ENCODE data around the gene NFATC1. TPM values are rescaled to one million over a fixed set of nuclear protein-coding genes. Genes with fewer than 3 reads are reported as not detected.

Gene NFATC1
- total and polyA plus RNA-seq, 2 donors (not counting 1 experiment from before 2014, with no cell fraction given): 0.92 to 4.3 TPM

GRCh38 chr18:79490626-79491041 lies 94.9 kb downstream of the NFATC1 start:
- no peaks in the 10 kb centered on the region for H4K20me1 ChIP-seq (ENCODE audit: control insufficient read depth, extremely low read depth, insufficient read depth, low read length)
- H2AFZ ChIP-seq (ENCODE audit: low read length): no peak overlapping the region
- no peak overlapping the region for H3K27ac ChIP-seq (ENCODE audit: insufficient read depth, low read length)
- no peak for DNase-seq (ENCODE audit: low read depth in 2 of 2)
- peaks cover 2% of the 10 kb centered on the region for H3K4me1 ChIP-seq (ENCODE audit: control insufficient read depth, extremely low read depth, insufficient read depth, low read length)
- no peaks in the 10 kb centered on the region for H3K79me2 ChIP-seq (ENCODE audit: control insufficient read depth, insufficient read depth, low read length)
- H3K9ac ChIP-seq (ENCODE audit: insufficient read depth, low read length): no peak overlapping the region
- TF ChIP-seq CTCF (conservative IDR thresholded peaks at IDR 0.05 in 1 of 2, IDR thresholded peaks at IDR 0.05 in 1 of 2; ENCODE audit: low read depth in 1 of 2, low read length in 2 of 2) (no peak), EZH2 (IDR thresholded peaks at IDR 0.05; ENCODE audit: low read length, missing control alignments) (no peak)
- no peaks in the 10 kb centered on the region for H3K9me3 ChIP-seq (ENCODE audit: control insufficient read depth, insufficient read depth, low read depth, low read length)
- no peaks in the 10 kb centered on the region for H3K36me3 ChIP-seq (ENCODE audit: control insufficient read depth, insufficient read depth, low read length)
- H3K27me3 ChIP-seq (ENCODE audit: control insufficient read depth, insufficient read depth, low read length): no peaks in the 10 kb centered on the region
- no peak overlapping the region for H3K4me3 ChIP-seq (replicated peaks in 1 of 4; ENCODE audit: control extremely low read depth in 1 of 4, insufficient read depth in 1 of 4, low read depth in 3 of 4, low read length in 4 of 4)
- H3K4me2 ChIP-seq (ENCODE audit: extremely low read depth, insufficient read depth, low read length): no peak overlapping the region

- DNase-seq (ENCODE audit: low read depth in 2 of 2): no peak
- H3K36me3 ChIP-seq (ENCODE audit: control insufficient read depth, insufficient read depth, low read length): no peaks in the 10 kb centered on the region
- no peak overlapping the region for H3K4me3 ChIP-seq (replicated peaks in 1 of 4; ENCODE audit: control extremely low read depth in 1 of 4, insufficient read depth in 1 of 4, low read depth in 3 of 4, low read length in 4 of 4)
- H3K9ac ChIP-seq (ENCODE audit: insufficient read depth, low read length): no peak overlapping the region
- no peaks in the 10 kb centered on the region for H3K27me3 ChIP-seq (ENCODE audit: control insufficient read depth, insufficient read depth, low read length)
- no peak overlapping the region for H3K4me2 ChIP-seq (ENCODE audit: extremely low read depth, insufficient read depth, low read length)
- no peaks in the 10 kb centered on the region for H3K4me1 ChIP-seq (ENCODE audit: control insufficient read depth, extremely low read depth, insufficient read depth, low read length)
- no peaks in the 10 kb centered on the region for H4K20me1 ChIP-seq (ENCODE audit: control insufficient read depth, extremely low read depth, insufficient read depth, low read length)
- no peaks in the 10 kb centered on the region for H3K79me2 ChIP-seq (ENCODE audit: control insufficient read depth, insufficient read depth, low read length)
- TF ChIP-seq EZH2 (IDR thresholded peaks at IDR 0.05; ENCODE audit: low read length, missing control alignments): no peak
- TF ChIP-seq CTCF (conservative IDR thresholded peaks at IDR 0.05 in 1 of 2, IDR thresholded peaks at IDR 0.05 in 1 of 2; ENCODE audit: low read depth in 1 of 2, low read length in 2 of 2): no peak
- no peak overlapping the region for H3K27ac ChIP-seq (ENCODE audit: insufficient read depth, low read length)
- H2AFZ ChIP-seq (ENCODE audit: low read length): no peak overlapping the region
- no peaks in the 10 kb centered on the region for H3K9me3 ChIP-seq (ENCODE audit: control insufficient read depth, insufficient read depth, low read depth, low read length)
Observed at GRCh38 chr18:79491081-79491551, 95.4 kb downstream of the NFATC1 start.

- Histone ChIP-seq H3K4me1 (ENCODE audit: control insufficient read depth, extremely low read depth, insufficient read depth, low read length) (no peaks in the 10 kb centered on the region), H3K9me3 (ENCODE audit: control insufficient read depth, insufficient read depth, low read depth, low read length) (no peaks in the 10 kb centered on the region), H3K36me3 (ENCODE audit: control insufficient read depth, insufficient read depth, low read length) (no peaks in the 10 kb centered on the region), H3K27ac (ENCODE audit: insufficient read depth, low read length) (no peak overlapping the region), H3K27me3 (ENCODE audit: control insufficient read depth, insufficient read depth, low read length) (no peaks in the 10 kb centered on the region), H3K9ac (ENCODE audit: insufficient read depth, low read length) (no peak overlapping the region), H3K4me3 (replicated peaks in 1 of 4; ENCODE audit: control extremely low read depth in 1 of 4, insufficient read depth in 1 of 4, low read depth in 3 of 4, low read length in 4 of 4) (no peak overlapping the region), H3K4me2 (ENCODE audit: extremely low read depth, insufficient read depth, low read length) (no peak overlapping the region), H2AFZ (ENCODE audit: low read length) (no peak overlapping the region), H3K79me2 (ENCODE audit: control insufficient read depth, insufficient read depth, low read length) (no peaks in the 10 kb centered on the region), H4K20me1 (ENCODE audit: control insufficient read depth, extremely low read depth, insufficient read depth, low read length) (no peaks in the 10 kb centered on the region)
- no peak for DNase-seq (ENCODE audit: low read depth in 2 of 2)
- TF ChIP-seq CTCF (conservative IDR thresholded peaks at IDR 0.05 in 1 of 2, IDR thresholded peaks at IDR 0.05 in 1 of 2; ENCODE audit: low read depth in 1 of 2, low read length in 2 of 2) (no peak), EZH2 (IDR thresholded peaks at IDR 0.05; ENCODE audit: low read length, missing control alignments) (no peak)
Observed at GRCh38 chr18:79493211-79493800, 97.6 kb downstream of the NFATC1 start.
